T-helper 1 cell treated with Interleukin-12 subunit alpha and Interleukin-12 subunit beta and Interleukin-4 antibody, amounts not matched to agents 30 ng/mL and 1 ng/mL, for 36 hours (primary cell): Measurements from ENCODE around the gene FLAD1. TPM values are rescaled to one million over a fixed set of nuclear protein-coding genes. Genes with fewer than 3 reads are reported as not detected.
"Not testable (repeated sequence)": the region's sequence is repeated elsewhere in the genome, so short reads cannot be mapped to it uniquely, and the experiment has no call there.

Experiments
- intact Hi-C: fragments of 100-400 bp; cut with micrococcal nuclease; formaldehyde crosslinking; loops from one replicate; pipeline ENCODE4 v1.15.1; 2024
- total RNA-seq: library from RNA; stranded (reverse); gene quantifications from 2 replicates; pipeline ENCODE4 v1.2.3, GENCODE V29; 2022

FLAD1 gene
- total RNA-seq, 1 donor from 2014 or later = 55.8 TPM

DNA sequence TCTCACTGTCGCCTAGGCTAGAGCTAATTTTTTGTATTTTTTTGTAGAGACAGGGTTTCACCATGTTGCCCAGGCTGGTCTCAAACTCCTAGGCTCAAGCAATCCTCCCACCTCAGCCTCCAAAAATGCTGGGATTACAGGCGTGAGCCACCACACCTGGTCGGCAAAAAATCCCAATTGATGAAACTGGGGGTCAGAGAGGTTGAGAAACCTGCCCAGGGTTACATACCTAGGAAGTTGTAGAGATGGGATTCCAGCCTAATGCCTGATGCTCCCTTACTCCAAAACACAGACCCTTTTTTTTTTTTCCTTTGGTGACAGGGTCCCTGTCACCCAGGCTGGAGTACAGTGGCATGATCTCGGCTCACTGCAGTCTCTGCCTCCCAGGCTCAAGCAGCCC is 3.6 kb downstream of the FLAD1 start:
- intact Hi-C loops = not testable (repeated sequence)

DNA sequence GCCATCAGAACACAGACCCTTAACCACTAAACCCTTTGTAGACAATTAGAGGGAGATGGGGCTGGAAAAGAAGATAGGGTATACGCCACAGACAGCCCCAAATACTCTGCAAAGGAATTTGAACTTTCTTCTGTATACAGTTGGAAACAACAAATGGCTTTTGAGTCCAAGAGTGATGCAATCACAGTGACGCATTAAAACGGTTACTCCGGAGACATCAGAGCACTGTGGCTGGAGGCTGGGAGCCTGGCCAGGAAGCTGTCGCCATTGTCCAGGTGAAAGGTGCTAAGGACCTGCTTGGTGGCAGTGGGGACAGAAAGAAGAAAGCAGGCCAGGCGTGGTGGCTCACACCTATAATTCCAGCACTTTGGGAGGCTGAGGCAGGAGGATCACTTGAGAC is 4.2 kb downstream of the FLAD1 start:
- intact Hi-C loops = no loop called here

DNA sequence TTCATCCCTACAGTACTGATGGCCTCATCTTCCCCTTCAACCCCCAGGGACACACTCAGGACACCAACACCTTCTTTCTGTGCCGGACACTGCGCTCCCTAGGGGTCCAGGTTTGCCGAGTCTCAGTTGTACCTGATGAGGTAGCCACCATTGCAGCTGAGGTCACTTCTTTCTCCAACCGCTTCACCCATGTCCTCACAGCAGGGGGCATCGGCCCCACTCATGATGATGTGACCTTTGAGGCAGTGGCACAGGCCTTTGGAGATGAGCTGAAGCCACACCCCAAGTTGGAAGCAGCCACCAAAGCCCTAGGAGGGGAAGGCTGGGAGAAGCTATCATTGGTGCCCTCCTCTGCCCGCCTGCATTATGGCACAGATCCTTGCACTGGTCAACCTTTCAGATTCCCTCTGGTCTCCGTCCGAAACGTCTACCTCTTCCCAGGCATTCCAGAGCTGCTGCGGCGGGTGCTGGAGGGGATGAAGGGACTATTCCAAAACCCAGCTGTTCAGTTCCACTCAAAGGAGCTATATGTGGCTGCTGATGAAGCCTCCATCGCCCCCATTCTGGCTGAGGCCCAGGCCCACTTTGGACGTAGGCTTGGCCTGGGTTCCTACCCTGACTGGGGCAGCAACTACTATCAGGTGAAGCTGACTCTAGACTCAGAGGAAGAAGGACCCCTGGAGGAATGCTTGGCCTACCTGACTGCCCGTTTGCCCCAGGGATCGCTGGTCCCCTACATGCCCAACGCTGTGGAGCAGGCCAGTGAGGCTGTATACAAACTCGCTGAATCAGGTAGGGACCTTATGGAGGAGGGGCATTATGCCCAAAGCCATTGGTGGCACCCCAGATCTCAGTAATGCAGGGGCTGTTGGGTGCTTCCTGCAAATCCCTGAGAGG is 5.2 kb downstream of the FLAD1 start:
- intact Hi-C loops = no loop called here

DNA sequence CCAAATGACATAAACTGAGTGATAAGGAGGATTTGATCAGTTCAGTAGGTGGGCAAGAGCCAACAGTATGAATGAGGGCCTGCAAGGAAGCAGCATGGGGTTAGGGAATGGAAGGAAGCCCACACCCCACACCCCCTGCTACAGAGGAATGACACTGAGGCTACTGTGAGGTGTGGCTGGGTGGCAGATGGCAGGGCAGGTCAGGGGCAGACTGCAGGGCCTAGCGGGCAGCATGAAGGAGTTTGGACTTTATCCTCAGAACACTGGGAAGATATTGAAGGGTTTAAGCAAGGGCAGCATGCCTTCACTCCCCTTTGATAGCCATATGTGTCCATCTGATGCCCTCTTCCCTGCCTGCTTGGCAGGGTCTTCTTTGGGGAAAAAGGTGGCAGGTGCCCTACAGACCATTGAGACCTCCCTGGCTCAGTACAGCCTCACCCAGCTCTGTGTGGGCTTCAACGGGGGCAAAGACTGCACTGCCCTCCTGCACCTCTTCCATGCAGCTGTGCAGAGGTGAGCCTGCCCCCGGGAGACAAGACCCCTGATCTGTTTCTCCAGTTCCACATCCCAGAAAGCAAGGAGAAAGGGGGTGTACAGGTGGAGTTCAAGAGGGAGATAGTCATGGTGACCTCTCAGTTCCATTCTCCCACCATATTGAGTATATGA is 6.2 kb downstream of the FLAD1 start:
- intact Hi-C loops = no loop called here

DNA sequence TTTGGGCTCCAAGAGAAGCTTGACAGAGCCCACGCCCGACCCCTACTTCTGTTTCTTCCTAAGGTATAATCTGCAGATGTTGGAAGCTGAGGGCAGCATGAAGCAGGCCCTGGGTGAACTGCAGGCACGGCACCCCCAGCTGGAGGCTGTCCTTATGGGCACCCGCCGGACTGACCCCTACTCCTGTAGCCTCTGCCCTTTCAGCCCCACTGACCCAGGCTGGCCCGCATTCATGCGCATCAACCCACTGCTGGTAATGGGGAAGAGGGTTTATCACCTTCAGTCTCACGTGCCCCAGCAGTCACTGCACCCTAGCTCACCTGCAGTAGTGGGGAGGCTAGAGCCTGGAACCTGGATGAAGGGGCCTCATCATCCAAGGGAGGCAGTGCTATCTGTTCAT is 7.1 kb downstream of the FLAD1 start:
- intact Hi-C loops = no loop called here

DNA sequence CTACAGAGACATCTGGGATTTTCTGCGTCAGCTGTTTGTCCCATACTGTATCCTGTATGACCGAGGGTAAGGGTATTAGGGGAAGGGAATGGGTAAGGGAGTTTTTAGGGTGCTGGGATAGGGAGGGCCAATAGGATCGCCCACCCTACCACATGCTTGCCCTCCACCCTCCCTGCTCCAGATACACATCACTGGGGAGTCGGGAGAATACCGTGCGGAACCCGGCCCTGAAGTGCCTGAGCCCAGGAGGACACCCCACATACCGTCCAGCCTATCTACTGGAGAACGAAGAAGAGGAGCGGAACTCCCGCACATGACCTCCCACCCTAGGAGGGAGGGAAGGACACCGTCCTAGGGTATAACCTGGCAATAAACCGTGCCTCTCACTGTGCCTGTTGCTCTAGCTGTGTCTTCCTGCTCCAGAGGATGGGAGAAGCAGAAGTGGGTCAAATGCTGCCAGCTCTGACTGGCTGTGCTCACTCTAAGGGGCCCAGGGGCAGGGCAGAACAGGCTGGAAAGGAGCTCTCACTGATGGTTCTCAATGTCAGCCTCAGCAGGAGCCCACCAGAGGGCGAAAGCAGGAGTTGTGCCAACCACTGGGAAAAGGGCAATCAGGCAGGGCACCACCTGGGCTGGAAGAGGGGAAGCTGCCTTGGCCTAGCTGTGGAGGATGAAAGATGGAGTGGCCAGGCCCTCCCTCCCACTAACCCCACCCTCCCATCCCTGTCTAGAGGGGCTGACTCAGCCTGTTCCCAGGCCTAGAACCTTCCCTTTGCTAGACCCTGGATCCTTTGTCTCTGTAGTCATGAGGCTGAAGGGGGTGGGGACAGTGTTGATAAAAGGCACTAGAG is 9.8 kb downstream of the FLAD1 start:
- intact Hi-C loops = no loop called here

DNA sequence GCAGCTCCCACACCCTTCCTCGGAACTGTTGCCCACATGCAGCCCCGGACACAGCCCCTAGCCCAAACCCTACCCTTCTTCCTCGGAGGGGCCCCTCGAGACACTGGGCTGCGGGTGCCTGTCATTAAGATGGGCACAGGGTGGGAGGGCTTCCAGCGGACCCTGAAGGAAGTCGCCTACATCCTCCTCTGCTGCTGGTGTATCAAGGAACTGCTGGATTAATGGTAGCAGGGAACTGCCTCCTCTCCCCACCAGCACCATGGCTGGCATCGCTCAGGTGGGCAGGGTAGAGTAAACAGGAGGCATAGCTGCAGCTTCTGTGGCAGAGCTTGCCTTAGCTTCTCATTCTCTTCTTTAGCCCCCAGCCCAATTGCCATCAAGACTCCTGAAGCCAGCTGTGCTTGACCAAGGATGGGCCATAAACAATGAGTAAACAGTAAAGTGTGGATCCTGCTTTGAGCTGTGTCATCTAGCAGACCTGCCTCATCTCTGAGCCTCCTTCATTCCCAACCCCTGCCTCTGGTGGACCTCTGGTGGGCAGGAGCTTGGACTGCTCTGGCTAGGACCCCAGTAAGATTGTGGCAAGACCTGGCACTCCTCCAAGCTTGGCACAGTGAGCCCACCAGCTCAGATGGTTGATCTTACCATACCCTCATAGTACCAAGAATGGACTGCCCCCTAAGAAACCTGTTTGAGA is 10.6 kb downstream of the FLAD1 start, which contains the start of gene LENEP:
LENEP (plus strand) TSS at position 15 of the 697 bp plus-strand sequence; CDS start at position 37, 22 bp downstream.
- intact Hi-C loops = no loop called here

DNA sequence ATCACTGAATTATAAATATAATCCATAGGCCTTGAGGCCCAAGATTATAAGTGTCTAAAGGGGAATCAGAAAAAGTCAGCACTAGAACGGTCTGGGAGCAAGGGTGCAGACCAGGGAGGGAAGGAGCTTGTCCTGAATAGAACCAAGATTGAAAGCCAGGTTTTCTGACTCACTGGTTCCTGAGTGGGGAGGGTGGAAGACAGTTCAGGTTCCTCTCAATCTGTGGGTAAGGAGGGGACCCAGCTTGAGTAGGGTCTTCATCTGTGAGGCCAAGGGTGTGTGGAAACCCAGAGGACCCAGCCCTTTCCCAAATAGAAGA is 11.1 kb downstream of the FLAD1 start:
- intact Hi-C loops = no loop called here

DNA sequence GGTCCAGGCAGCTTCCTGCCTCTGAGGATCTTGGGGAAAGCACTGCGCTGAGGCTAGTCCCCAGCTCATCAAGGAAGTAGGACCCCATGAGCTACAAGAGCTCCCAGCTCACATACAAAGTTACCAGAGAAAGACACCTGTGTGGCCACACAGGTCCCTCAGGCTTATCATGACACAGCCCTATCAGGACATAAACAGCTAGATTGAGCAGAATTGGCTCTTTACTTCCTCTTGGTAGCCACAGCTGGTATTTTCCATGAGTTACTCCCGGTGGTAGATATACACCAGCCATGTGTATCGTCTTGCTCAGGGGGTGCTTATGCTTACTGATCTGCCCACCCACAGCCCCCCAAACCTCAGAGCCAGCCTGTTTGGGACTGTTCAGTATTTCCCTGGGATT is 11.4 kb downstream of the FLAD1 start:
- intact Hi-C loops = no loop called here

DNA sequence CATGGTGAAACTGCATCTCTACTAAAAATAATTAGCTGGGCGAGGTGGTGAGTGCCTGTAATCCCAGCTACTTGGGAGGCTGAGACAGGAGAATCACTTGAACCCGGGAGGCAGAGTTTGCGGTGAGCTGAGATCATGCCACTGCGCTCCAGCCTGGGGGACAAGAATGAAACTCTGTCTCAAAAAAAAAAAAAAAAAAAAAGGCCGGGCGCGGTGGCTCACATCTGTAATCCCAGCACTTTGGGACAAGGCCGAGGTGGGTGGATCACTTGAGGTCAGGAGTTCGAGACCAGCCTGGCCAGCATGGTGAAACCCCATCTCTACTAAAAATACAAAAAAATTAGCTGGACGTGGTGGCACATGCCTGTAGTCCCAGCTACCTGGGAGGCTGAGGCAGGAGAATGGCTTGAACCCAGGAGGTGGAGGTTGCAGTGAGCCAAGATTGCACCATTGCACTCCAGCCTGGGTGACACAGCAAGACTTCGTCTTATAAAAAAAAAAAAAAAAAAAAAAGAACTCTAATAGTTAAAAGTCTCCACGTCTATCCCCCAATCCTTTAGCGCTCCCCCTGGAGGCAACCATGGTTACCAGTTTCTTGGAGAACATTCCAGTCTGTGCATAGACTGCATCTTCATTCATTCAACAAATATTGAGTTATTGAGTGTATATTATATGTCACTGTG is 12.3 kb downstream of the FLAD1 start:
- intact Hi-C loops = not testable (repeated sequence)

DNA sequence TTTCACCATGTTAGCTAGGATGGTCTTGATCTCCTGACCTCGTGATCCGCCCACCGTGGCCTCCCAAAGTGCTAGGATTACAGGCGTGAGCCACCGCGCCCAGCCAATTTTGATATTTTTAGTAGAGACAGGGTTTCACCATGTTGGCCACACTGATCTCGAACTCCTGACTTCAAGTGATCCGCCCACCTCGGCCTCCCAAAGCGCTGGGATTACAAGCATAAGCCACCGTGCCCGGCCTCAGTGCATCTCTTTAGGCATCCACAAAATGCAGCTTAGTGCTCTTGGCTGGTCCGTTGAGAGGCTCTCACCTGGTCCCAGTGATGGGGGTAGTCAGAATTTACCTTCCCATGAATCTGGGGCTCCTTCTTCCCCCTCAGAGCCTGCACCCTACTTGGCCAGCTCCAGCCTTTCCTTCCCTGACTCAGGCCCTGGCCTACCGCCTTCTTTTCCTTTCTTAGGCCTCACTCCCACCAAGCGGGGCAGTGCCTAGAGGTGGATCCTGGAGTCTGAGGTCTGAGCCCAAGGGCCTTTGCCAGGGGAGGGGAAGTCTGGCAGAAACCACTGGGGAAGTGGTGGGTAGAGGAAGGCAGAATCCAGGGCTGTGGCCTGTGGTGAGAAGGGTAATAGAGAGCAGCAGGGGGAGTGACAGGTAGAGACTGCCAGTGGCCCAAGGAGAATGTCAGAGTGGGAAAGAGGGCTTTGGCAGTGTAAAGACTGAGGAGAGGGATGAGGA is 14.0 kb downstream of the FLAD1 start:
- intact Hi-C loops = no loop called here

DNA sequence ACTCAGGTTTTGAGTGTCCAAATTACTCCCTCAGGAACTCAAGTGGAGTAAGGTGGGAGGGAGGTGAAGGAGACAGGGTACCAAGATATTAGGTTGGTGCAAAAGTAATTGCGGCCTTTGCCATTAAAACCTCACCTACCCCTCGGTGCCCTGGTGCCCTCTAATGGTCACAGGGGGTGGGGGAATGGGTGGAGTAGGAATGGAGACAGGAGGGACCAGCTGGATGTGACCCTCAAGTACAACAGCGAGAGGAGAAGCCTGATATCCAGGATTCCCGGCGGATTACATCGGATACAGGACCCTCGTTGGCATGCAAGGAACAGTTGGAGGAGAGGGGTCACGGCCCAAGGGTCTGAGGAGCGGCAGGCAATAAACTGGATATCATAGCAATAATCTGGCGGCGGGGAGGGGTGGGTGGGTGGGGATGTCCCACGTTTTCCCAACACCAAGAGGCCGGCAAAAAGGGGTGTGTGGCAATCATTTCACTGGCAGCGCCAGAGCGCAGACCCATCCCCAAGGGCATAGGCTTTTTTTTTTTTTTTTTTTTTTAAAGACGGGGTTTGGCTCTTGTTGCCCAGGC is 15.1 kb downstream of the FLAD1 start:
- intact Hi-C loops = no loop called here

DNA sequence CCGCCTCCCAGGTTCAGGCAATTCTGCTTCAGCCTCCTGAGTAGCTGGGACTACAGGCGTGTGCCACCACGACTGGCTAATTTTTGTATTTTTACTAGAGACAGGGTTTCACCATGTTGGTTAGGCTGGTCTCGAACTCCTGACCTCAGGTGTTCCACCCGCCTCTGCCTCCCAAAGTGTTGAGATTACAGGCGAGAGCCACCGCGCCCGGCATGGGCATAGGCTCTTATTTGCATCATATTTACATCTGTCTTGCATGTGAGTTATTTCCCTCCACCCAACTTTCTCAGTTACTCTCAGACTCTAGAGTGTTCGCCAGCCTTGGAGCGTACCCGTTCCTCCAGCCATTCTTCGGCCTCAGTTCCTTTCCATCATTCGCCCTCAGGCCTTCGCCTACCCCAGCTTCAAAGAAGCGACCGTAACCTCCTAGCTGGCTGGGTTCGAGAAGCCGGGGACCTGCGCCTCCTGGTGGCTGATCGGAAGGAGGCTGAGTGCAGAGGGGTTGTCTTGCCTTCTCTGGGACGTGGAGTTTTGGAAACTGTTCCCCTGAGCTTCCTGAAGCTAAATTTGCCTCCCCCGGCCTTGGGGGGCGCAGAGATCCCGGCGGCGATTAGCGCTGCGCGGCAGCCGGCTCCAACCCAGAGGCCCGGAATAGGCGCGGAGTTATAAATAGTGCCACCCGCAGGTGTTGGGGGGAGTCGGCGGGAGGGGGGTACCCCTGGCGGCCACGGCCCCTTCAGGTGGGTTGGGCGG is 15.8 kb downstream of the FLAD1 start:
- intact Hi-C loops = loop anchor here (1.0 kb wide), 4 partner anchors 16 to 440 kb away; partner anchors contain the start of gene FLAD1

DNA sequence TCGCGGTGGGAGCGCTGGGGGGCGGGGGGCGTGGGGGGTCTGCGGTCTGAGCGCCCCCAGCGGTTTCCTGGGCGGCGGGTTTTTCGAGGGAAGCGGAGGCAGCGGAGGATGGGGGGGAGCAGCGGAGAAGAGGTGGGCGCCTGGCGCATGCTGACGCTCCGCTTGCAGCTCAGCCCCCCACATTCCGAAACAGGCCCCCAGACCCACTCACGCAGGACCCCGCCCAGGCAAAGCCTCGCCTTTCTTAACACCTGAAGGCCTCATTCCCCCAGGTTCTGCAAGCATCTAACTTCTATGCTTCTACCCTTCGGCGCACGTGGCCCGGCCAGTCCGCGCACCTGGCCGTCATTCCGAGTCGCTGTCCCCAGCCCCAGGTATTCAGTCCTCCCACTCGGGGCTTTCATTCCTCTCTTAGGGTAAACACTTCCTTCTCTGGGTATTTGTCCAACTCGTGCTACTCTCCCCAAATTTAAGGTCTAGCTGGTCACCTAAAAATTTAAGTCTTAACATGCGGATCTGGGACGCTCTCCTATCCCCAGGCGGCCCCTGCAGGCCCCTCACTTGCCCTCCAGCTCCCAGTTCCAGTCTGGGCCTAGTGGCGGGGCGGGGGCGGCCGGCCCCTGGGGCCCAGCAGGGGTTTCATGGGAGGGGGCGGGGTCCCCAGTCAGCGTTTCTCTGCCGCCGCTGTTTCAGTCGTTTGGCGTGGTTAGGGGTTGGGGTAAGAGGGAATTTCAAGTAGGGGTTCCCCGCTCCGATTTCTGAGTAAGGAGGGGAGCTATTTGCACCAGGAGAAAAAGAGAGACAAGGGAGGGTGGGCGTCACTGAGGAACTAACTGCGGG is 16.6 kb downstream of the FLAD1 start:
- intact Hi-C loops = loop anchor here (1.0 to 5.0 kb wide), 6 partner anchors 16 to 777 kb away; partner anchors contain the start of genes FLAD1, KRTCAP2, TRIM46 and UBAP2L

DNA sequence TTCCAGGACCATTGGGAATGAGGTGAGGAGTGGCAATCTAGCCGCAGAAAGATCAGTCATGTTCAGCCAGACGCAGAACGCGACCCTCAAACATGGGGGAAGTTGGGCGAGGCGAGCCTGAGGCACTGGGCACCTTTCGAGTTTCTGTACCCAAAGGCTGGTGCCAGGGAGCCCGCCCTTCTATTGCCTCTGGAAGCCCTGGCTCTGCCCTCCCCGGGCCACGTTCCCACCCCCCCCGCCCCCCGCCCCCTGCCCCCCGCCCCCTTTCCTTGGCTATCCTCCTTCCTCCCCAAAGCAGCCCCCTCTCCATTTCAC is 17.2 kb downstream of the FLAD1 start:
- intact Hi-C loops = loop anchor here (5.0 kb wide), 2 partner anchors 172 to 778 kb away; partner anchors contain the start of genes KRTCAP2, TRIM46 and UBAP2L

DNA sequence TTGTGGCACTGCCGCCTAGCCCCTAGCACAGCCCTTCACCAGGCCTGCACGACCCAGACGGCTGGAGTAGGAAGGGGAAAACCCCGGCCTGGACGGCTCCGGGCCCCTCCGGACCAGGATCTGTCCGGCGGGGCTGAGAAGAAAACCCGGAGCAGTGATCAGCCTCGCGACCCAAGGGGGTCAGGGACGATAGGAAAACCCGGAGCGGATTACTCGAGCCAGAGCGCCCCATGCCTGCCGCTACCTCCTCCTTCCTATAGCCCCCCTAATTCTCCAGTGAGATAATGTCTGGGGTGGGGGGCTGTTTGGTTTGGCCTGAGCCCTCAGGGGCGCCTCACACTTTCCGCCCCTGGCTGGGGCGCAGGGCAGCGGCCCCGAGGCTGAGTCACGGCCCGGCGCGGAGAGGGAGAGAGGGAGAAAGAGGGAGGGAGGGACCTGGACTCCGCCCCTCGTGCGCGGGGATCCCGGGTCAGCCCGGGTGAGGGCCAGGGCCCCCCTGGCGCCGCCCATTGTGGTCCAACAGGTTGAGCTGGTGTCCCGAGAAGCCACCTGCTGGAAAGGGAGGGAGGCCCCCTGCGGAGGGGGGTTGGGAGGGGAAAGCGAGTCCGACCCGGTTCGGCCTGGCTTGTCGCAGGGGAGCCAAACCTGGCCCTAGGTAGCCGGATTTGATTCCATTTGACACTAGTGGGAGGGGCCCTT is 17.7 kb downstream of the FLAD1 start:
- intact Hi-C loops = loop anchor here (1.0 to 5.0 kb wide), 6 partner anchors 16 to 779 kb away; partner anchors contain the start of genes EFNA4, KRTCAP2, TRIM46 and UBAP2L

DNA sequence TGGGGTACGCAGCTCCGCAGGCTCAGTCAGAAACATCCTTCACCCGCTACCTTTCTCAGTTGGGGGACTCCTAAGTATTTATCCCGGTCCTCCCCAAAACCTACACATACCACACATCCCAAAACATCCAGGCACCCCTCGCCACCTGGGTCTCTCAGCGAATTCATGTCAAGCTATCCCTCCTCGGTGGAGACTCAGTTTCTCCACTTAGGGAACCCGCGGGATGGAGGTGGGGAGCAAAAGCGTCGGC is 18.2 kb downstream of the FLAD1 start:
- intact Hi-C loops = loop anchor here (1.0 to 5.0 kb wide), 6 partner anchors 16 to 779 kb away; partner anchors contain the start of genes EFNA4, KRTCAP2, TRIM46 and UBAP2L
